Stimulated activated CD4-positive, alpha-beta T cell treated with anti-CD3 and anti-CD28 coated beads, Interleukin-4, amount 100 ng/mL, for 24 hours (primary cell): ENCODE results near the gene ALOX12.
"Not testable (repeated sequence)": the region's sequence is repeated elsewhere in the genome, so short reads cannot be mapped to it uniquely, and the experiment has no call there.

Source experiments
- DNase-seq: peaks from one replicate; pipeline ENCODE4 v3.0.0-alpha.2; 2020

Gene ALOX12

GRCh38 chr17:6995500-6996255 is at the start of gene ALOX12:
ALOX12 (plus strand) TSS chr17:6996049; CDS start chr17:6996118, 69 bp downstream.
- no peak for DNase-seq

GRCh38 chr17:6947745-6948144 is 48.1 kb upstream of the ALOX12 start:
- no peak for DNase-seq

- DNase-seq, result no peak
These were observed 47.3 kb upstream of the ALOX12 start for GRCh38 chr17:6948562-6948961.

- no peak for DNase-seq
These were observed 46.9 kb upstream of the ALOX12 start for GRCh38 chr17:6948976-6949375.

- DNase-seq, result not testable (repeated sequence)
These were observed 44.9 kb upstream of the ALOX12 start for GRCh38 chr17:6950938-6951337.

- no peak for DNase-seq
These were observed 42.2 kb upstream of the ALOX12 start for GRCh38 chr17:6953689-6954088.

- no peak for DNase-seq
These were observed 36.1 kb upstream of the ALOX12 start for GRCh38 chr17:6959700-6960099.

- DNase-seq, result no peak
These were observed 26.5 kb upstream of the ALOX12 start for GRCh38 chr17:6969323-6969726.

- DNase-seq, result no peak
These were observed 24.9 kb upstream of the ALOX12 start for GRCh38 chr17:6970992-6971391.

- DNase-seq, result not testable (repeated sequence)
These were observed 16.4 kb upstream of the ALOX12 start for GRCh38 chr17:6979440-6979839.

GRCh38 chr17:6981426-6981825 is 14.4 kb upstream of the ALOX12 start:
- no peak for DNase-seq

- DNase-seq, result no peak
These were observed 10.6 kb upstream of the ALOX12 start for GRCh38 chr17:6985266-6985665.

- no peak for DNase-seq
These were observed 9.2 kb upstream of the ALOX12 start for GRCh38 chr17:6986676-6987075.

- no peak for DNase-seq
These were observed 6.1 kb upstream of the ALOX12 start for GRCh38 chr17:6989779-6990178.

- DNase-seq, result not testable (repeated sequence)
These were observed 2.2 kb upstream of the ALOX12 start for GRCh38 chr17:6993613-6994056.

GRCh38 chr17:6994118-6994598 is 1.7 kb upstream of the ALOX12 start:
- no peak for DNase-seq

GRCh38 chr17:6994666-6995256 is 1.1 kb upstream of the ALOX12 start:
- DNase-seq, result no peak

- DNase-seq, result no peak
These were observed 585 bp downstream of the ALOX12 start for GRCh38 chr17:6996256-6997011.

GRCh38 chr17:6997171-6997570 is 1.3 kb downstream of the ALOX12 start:
- no peak for DNase-seq

- no peak for DNase-seq
These were observed 3.1 kb downstream of the ALOX12 start for GRCh38 chr17:6998855-6999508.

- peak; percentile 47 for DNase-seq
These were observed 5.6 kb downstream of the ALOX12 start for GRCh38 chr17:7001318-7001961.

GRCh38 chr17:7002288-7003047 is 6.6 kb downstream of the ALOX12 start:
- no peak for DNase-seq
